HG03066 (cell line): ENCODE data around the gene HSDL1.

Source experiments
- ATAC-seq: cut with Tn5 transposase; IDR thresholded peaks from one replicate; pipeline ENCODE4 v1.9.1; 2021; ENCODE audit warnings: low read depth; ENCODE audit not compliant: unreplicated experiment

The HSDL1 gene

GRCh38 chr16:84176192-84177053, 31.4 kb upstream of the HSDL1 start:
- no peak for ATAC-seq

DNA sequence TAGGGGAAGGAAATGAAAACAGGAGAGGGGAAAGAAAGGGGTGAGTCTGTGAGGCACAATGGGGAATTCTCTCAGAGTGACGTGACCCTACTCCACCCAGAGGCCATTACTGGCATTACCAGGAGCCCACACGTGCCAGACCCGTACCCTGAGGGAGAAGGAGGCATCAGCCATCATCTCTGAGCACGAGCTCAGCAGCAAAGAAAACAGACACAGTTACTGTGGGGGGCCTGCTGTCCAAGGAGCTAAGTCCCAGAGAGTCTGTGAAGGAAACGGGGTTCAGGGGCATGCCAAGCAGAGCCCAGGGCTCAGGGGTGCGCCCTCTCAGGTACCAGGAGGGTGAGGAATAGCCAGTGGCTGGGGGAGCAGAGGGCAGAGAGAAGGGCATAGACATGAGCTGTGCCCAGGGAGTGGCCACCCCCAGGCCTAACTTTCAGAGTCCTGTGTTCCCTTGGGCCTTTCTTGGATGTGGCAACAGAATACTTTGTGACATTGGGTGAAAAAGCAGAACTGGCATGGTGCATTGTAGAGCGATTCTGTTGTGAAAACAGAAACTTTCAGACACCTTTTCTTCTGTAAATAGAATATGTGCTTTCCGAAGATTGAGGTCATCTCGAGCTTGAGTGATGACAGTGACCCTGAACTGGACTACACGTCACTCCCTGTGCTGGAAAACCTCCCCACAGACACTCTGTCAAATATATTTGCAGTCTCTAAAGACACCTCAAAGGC, 30.5 kb upstream of the HSDL1 start:
- ATAC-seq, result peak; percentile 76

DNA sequence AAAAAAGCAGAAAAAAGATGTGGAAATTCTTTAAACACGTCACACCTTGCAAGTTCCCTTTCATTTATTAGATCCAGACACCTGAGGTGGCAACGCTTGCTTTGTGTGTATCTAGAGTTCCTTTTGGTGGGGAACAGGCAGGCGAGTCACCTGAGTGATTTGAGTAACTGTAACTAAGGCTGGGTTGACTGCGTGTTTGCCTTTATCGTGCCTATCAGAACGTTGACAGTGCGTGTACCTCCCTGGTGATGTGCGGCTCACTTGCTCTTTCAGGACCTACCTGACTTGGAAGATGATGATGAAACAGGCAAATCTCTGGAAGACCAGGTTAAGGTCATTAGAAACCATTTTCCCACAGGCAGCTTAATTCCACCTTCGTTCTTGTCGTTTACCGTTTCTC, 29.4 kb upstream of the HSDL1 start:
- no peak for ATAC-seq

DNA sequence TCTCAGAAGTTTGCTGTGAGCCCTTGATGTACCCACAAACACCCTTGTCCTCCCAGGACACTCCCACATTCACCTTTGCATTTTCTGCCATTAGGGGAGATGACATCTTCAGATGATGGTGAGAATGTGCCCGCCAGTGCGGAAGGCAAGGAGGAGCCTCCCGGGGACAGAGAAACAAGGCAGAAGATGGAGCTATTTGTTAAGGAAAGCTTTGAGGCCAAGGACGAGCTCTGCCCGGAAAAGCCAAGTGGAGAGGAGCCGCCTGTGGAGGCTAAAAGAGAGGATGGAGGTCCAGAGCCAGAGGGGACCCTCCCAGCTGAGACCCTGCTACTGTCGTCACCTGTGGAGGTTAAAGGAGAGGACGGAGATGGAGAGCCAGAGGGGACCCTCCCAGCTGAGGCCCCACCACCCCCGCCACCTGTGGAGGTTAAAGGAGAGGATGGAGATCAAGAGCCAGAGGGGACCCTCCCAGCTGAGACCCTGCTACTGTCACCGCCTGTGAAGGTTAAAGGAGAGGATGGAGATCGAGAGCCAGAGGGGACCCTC, 24.9 kb upstream of the HSDL1 start:
- ATAC-seq, result no peak

DNA sequence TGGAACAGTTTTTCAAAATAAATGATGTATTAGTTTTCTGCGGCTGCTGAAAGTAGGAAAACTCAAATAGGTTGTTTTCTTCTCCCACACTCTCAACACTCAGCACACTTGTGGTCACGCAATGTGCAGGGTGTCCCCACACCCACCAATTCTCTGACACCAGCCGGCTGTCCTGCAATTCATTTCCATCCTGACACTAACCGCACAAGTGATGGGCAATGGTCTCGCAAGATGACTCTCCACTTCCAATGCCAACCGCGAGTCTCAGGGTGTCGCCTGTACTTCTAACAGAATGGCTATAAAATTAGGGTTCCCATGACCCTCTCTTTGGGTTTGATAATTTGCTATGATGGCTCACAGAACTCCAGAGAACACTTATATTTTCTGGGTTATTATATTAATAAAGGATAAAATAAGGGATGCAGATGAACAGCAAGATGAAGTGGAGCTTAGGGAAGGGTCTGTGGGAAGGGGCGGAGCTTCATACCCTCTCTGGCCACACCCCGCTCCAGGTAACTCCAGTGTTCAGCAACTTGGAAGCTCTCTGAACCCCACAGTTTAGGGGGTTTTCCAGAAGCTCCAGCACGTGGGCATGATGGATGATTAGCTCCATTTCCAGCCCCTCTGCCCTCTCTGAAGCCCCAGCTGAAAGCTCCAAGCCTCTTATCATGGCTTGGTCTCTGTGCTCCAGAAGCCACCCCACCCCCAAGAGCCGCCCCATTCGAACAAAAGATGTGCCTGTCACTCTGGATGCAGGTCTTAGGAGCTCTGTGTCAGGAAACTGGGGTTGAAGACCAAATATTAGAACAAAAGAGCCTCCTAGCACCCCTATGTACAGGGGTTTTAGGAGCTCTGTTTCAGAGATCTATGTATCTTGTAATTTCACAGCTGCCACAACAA, 22.1 kb upstream of the HSDL1 start:
- ATAC-seq, result no peak

- no peak for ATAC-seq
Observed at GRCh38 chr16:84165746-84166145, 20.8 kb upstream of the HSDL1 start.

GRCh38 chr16:84161801-84162200, 16.8 kb upstream of the HSDL1 start:
- ATAC-seq, result no peak

GRCh38 chr16:84161037-84161436, 16.1 kb upstream of the HSDL1 start:
- no peak for ATAC-seq

GRCh38 chr16:84159800-84160199, 14.8 kb upstream of the HSDL1 start:
- ATAC-seq, result no peak

DNA sequence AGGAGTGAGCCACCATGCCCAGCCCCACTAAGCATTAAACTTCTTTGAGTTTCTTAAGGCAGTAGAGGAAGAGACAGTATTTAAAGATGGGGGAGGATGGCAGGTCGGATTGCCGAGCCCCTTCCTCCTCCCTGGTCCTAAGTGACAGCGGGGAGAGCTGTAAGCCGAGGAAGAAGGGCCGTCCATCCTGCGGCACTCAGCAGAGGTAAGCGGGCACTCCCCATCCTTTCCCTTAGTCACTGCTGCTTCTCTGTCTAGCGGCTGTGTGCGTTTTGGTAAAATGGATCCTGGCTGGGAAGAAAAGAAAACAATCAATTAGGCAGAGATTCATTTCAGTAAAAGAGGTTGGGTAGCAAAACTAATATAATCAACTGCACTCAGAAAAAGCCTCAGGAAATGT, 14.0 kb upstream of the HSDL1 start:
- no peak for ATAC-seq

DNA sequence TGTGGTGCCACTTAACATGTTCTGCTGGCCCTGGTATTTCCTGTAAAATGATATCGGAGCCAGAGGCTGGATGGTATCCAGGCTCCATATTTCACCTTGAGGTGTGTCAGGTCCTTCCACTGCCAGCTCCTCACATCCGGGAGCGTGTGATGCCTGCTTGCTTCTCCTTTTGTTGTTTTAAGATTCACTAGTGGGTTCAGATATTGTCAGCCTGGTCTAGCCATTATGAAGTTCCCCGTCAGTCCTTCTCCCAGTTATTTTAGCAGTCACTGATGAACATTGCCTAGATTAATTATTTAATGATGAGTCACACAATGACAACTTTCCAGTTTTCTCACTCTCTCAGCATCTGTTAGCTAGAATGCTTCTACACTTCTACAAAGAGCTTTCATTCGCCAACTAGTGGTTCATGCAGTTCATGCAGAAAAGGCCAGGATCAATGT, 11.4 kb upstream of the HSDL1 start:
- no peak for ATAC-seq

GRCh38 chr16:84155771-84156170, 10.8 kb upstream of the HSDL1 start:
- ATAC-seq, result no peak

- ATAC-seq, result no peak
Observed at GRCh38 chr16:84155226-84155625, 10.2 kb upstream of the HSDL1 start.

DNA sequence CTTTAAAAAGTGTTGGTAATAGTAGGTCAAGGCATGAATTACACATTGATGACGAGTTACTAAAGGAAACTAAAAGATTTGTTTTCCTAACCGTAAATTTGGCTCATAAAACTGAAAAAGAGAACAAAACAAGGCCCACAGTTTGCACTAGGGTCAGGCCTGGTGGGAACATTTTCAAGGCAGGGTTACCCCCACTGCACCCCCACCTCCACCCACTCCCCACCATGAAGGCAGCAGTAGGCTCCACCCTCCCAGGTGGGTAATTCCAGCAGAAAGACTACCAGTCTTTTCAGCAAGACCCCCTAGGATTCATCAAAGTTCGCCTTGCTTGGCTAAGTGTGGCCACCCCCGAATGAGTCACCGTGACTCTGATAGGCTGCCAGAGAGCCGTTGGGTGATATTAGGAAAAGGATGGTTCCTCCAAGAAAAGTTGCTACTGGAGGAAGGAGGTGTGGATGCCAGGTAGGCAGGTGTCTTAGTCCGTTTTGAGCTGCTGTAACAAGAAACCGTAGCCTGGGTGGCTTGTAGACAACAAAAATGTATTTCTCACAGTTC, 8.8 kb upstream of the HSDL1 start:
- no peak for ATAC-seq

GRCh38 chr16:84150926-84151325, 5.9 kb upstream of the HSDL1 start:
- no peak for ATAC-seq

GRCh38 chr16:84144209-84144858, 643 bp downstream of the HSDL1 start:
- ATAC-seq, result no peak

DNA sequence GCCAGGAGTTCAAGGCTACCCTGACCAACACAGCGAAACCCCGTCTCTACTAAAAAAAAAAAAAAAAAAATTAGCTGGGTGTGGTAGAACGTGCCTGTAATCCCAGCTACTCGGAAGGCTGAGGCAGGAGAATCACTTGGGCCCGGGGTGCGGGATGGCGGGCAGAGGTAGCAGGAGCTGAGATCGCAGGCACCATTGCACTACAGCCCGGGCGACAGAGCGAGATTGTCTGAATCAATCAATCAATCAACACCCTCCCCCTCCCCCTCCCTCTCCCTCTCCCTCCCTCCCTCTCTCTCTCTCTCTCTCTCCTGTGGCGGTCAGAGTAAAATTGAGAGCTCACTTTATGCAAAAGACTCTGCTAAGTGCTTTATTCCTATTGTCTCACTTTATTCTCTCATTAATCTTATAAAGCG, 1.2 kb downstream of the HSDL1 start:
- no peak for ATAC-seq

- no peak for ATAC-seq
Observed at GRCh38 chr16:84143081-84143480, 1.9 kb downstream of the HSDL1 start.

GRCh38 chr16:84141143-84141670, 3.8 kb downstream of the HSDL1 start:
- ATAC-seq, result no peak
